Kidney tubule cell (primary cell): ENCODE results near the gene ASB13.

ENCODE experiments used
- DNase-seq: peaks from one replicate; pipeline ENCODE4 v3.0.0-alpha.2; 2018; ENCODE audit warnings: low spot score

Gene ASB13

DNA sequence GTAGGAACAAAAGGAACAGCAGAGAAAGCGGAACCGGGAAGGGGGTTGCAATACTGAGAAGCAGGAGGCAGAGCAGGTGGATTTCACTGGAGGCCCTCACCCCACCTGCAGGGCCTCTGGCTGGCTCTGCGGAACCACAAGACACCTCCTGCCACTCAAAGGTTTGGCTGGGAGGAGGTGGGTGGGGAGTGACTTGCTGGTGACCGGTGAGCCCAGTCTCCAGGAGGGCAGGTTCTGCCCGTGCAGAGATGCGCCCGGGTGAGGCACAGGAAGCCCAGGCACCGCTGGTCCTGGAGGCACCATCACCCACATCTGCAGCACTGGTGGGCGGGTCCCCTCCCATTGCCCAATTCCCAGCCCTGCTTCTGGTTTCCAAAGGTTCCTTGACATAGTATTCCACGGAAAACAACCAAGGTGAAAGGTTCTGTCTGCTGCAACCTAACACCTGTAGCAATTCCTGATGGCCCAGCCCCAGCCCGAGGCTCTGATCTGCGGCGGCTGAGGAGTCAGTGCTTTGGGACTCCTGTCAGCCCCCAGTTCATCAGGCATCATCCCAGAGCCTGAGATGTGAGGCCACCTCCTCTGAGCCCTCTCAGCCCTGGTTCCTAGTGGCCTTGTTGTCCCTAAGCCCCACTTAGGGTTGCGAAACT, 77.3 kb downstream of the ASB13 start:
- DNase-seq: no peak
